Gastroesophageal sphincter (tissue), 4 donors: ENCODE measurements around the gene CHRNB2. TPM values are rescaled to one million over a fixed set of nuclear protein-coding genes. Genes with fewer than 3 reads are reported as not detected.
A peak's percentile ranks its signal among the peaks of the same experiment; 100 is the strongest.

Experiments
- ATAC-seq: fragments of 150-250 bp; one replicate; pipeline ENCODE4 v1.9.1; 2016; ENCODE audit warnings: mild to moderate bottlenecking, moderate library complexity
- H3K27ac ChIP-seq, 4 donors: fragments of 200-600 bp; sonication (generic) in 3 of 4; 1 replicate in 3 of 4; 2 replicates in 1 of 4; pipeline ENCODE4 v1.5.1; 2016 to 2019
- H3K27me3 ChIP-seq: fragments of 200-600 bp; sonication (generic); one replicate; pipeline ENCODE4 v1.5.1; 2019
- H3K36me3 ChIP-seq, 2 donors: fragments of 200-600 bp; sonication (generic); one replicate each; pipeline ENCODE4 v1.5.1; 2019; ENCODE audit warnings: control low read depth in 1 of 2
- H3K4me1 ChIP-seq, 3 donors: fragments of 200-600 bp; sonication (generic); 1 replicate in 2 of 3; 2 replicates in 1 of 3; pipeline ENCODE4 v1.5.1; 2016 to 2019; ENCODE audit warnings: control low read depth in 2 of 3
- H3K4me3 ChIP-seq, 2 donors: fragments of 200-600 bp; sonication (generic); one replicate each; pipeline ENCODE4 v1.5.1; 2019; ENCODE audit warnings: mild to moderate bottlenecking in 1 of 2, moderate library complexity in 1 of 2
- H3K9me3 ChIP-seq, 3 donors: fragments of 200-600 bp; sonication (generic); one replicate each; pipeline ENCODE4 v1.5.1; 2017 to 2019; ENCODE audit warnings: control low read depth in 2 of 3
- CTCF ChIP-seq, 4 experiments: fragments of 200-600 bp in 2 of 4; fragments of 450-650 bp in 2 of 4; sonication (generic) in 1 of 4; IDR thresholded peaks; one replicate each; pipeline ENCODE4 v1.5.1; 2017 to 2019; ENCODE audit warnings: antibody characterized with exemption in 4 of 4, mild to moderate bottlenecking in 2 of 4, moderate library complexity in 2 of 4
- EP300 ChIP-seq: sonication (generic); formaldehyde crosslinking; IDR thresholded peaks from one replicate; pipeline ENCODE4 v1.6.1; 2017; ENCODE audit warnings: antibody characterized with exemption, mild to moderate bottlenecking
- POLR2A ChIP-seq, 2 donors: fragments of 450-650 bp; IDR thresholded peaks; one replicate each; pipeline ENCODE4 v1.6.1; 2017; ENCODE audit warnings: antibody characterized with exemption in 2 of 2, mild to moderate bottlenecking in 2 of 2, moderate library complexity in 1 of 2
- POLR2AphosphoS5 ChIP-seq: sonication (generic); formaldehyde crosslinking; IDR thresholded peaks from one replicate; pipeline ENCODE4 v1.6.1; 2017; ENCODE audit warnings: antibody characterized with exemption
- WGBS, 2 donors: methylation state at CpG; one replicate each; pipeline ENCODE4 v1.1.5; 2018; ENCODE audit warnings: low coverage in 1 of 2; 5-methylcytosine and 5-hydroxymethylcytosine counted together
- total RNA-seq, 4 donors: library from RNA; depleted of rRNA; stranded (reverse); fragments of >200 nt; gene quantifications; one replicate each; pipeline ENCODE4 v1.1.0, GENCODE V29; 2016

CHRNB2 gene
- total RNA-seq, 4 donors from 2014 or later: 0.08 to 0.45 (median 0.13) TPM; not detected in 1

GRCh38 chr1:154548028-154548427, 19.6 kb upstream of the CHRNB2 start:
- H3K9me3 ChIP-seq: no peaks in the 10 kb centered on the region
- H3K27ac ChIP-seq: no peak overlapping the region
- no peak for ATAC-seq
- peaks cover 9% of the 10 kb centered on the region for H3K27me3 ChIP-seq
- TF ChIP-seq EP300 (no peak), CTCF (IDR thresholded peaks at IDR 0.05) (no peak), POLR2A (IDR thresholded peaks at IDR 0.05) (no peak), POLR2AphosphoS5 (no peak)
- H3K4me1 ChIP-seq: peaks cover 0 to 17% (median under 1%) of the 10 kb centered on the region in 3 donors
- 44% methylated on average over 1 of the region's 1 CpG; no CpG with 5 or more reads in 1 of the 2 donors for WGBS, 2 donors
- no peak overlapping the region for H3K4me3 ChIP-seq
- H3K36me3 ChIP-seq: peaks cover 0 to 46% of the 10 kb centered on the region in 2 donors

- peak overlapping the region in 1 of 4 donors; percentile 12 for H3K27ac ChIP-seq
These were observed 18.3 kb upstream of the CHRNB2 start for GRCh38 chr1:154549202-154549770.

GRCh38 chr1:154550070-154550469, 17.5 kb upstream of the CHRNB2 start:
- Histone ChIP-seq H3K4me3 (no peak overlapping the region), H3K27me3 (no peaks in the 10 kb centered on the region), H3K27ac (no peak overlapping the region), H3K4me1 (peaks cover 0 to 34% (median 8%) of the 10 kb centered on the region in 3 donors), H3K9me3 (no peaks in the 10 kb centered on the region), H3K36me3 (peaks cover 0 to 66% of the 10 kb centered on the region in 2 donors)
- no peak for ATAC-seq
- TF ChIP-seq POLR2AphosphoS5: no peak
- TF ChIP-seq EP300: no peak
- no peak for TF ChIP-seq CTCF (IDR thresholded peaks at IDR 0.05)
- no peak for TF ChIP-seq POLR2A (IDR thresholded peaks at IDR 0.05)
- WGBS, 2 donors: 30 to 52% methylated on average over 3 to 5 of the region's 5 CpGs

More at GRCh38 chr1:154549202-154549770, 18.3 kb upstream of the CHRNB2 start:
- TF ChIP-seq POLR2AphosphoS5 (no peak), EP300 (no peak), POLR2A (IDR thresholded peaks at IDR 0.05) (no peak)
- Histone ChIP-seq H3K4me3 (no peak overlapping the region), H3K36me3 (peaks cover 0 to 58% of the 10 kb centered on the region in 2 donors), H3K4me1 (peaks cover 0 to 29% (median 8%) of the 10 kb centered on the region in 3 donors), H3K27me3 (no peaks in the 10 kb centered on the region), H3K9me3 (no peaks in the 10 kb centered on the region)
- no peak for ATAC-seq
- 63 to 73% methylated on average over 2 to 3 of the region's 3 CpGs for whole genome bisulfite sequencing, 2 donors

GRCh38 chr1:154550657-154551056, 16.9 kb upstream of the CHRNB2 start:
- TF ChIP-seq CTCF (IDR thresholded peaks at IDR 0.05) (no peak), POLR2A (IDR thresholded peaks at IDR 0.05) (no peak), POLR2AphosphoS5 (no peak), EP300 (no peak)
- Histone ChIP-seq H3K27ac (no peak overlapping the region), H3K36me3 (peaks cover 0 to 72% of the 10 kb centered on the region in 2 donors), H3K9me3 (no peaks in the 10 kb centered on the region), H3K27me3 (no peaks in the 10 kb centered on the region), H3K4me3 (no peak overlapping the region), H3K4me1 (peaks cover 0 to 40% (median 8%) of the 10 kb centered on the region in 3 donors)
- no peak for ATAC-seq
- WGBS, 2 donors: 67 to 72% methylated on average over 3 to 4 of the region's 6 CpGs

GRCh38 chr1:154551474-154551873, 16.1 kb upstream of the CHRNB2 start:
- TF ChIP-seq CTCF (IDR thresholded peaks at IDR 0.05): no peak
- no peak for TF ChIP-seq EP300
- TF ChIP-seq POLR2AphosphoS5: no peak
- TF ChIP-seq POLR2A (IDR thresholded peaks at IDR 0.05): no peak
- H3K27me3 ChIP-seq: no peaks in the 10 kb centered on the region
- ATAC-seq: no peak
- H3K4me3 ChIP-seq: no peak overlapping the region
- H3K4me1 ChIP-seq: peaks cover 0 to 48% (median 15%) of the 10 kb centered on the region in 3 donors
- peaks cover 0 to 75% of the 10 kb centered on the region in 2 donors for H3K36me3 ChIP-seq
- H3K9me3 ChIP-seq: no peaks in the 10 kb centered on the region
- no peak overlapping the region for H3K27ac ChIP-seq
- WGBS, 2 donors: no CpG with 5 or more reads among the region's 4 CpGs
